PC-9 (cell line): ENCODE results near the gene PPHLN1. TPM values are rescaled to one million over a fixed set of nuclear protein-coding genes. Genes with fewer than 3 reads are reported as not detected.
A peak's percentile ranks its signal among the peaks of the same experiment; 100 is the strongest.

Experiments
- BruUV-seq: library from RNA; stranded (reverse); fragments of 400-500 nt; replicated peaks from 2 replicates; lab custom pipeline; 2021; lab: Mats Ljungman, UMichigan
- CTCF ChIA-PET: fragments of 300-600 bp; sonication (Branson Sonifier 250); formaldehyde crosslinking; loops from one replicate; lab custom pipeline; 2022; ENCODE audit warnings: antibody characterized with exemption; lab: Charles Lee
- POLR2A ChIA-PET: fragments of 300-600 bp; sonication (Branson Sonifier 250); formaldehyde crosslinking; loops from one replicate; lab custom pipeline; 2022; ENCODE audit warnings: antibody characterized with exemption; ENCODE audit not compliant: unreplicated experiment; lab: Charles Lee
- DNase-seq, 2 experiments: peaks; one replicate each; pipeline versions ENCODE4 v3.0.0 to v3.0.0-alpha.2; 2015 to 2022; ENCODE audit warnings: mixed read lengths in 1 of 2
- H2AFZ ChIP-seq: fragments of 200-600 bp; sonication (generic); 2 replicates; pipeline ENCODE4 v1.8.1; 2017; ENCODE audit warnings: antibody characterized with exemption
- H3F3A ChIP-seq: fragments of 200-600 bp; sonication (generic); 2 replicates; pipeline ENCODE4 v1.8.1; 2017; ENCODE audit warnings: antibody characterized with exemption, mild to moderate bottlenecking, low read depth; ENCODE audit not compliant: insufficient read depth
- H3K27ac ChIP-seq: fragments of 200-600 bp; sonication (generic); 2 replicates; pipeline ENCODE4 v1.6.1; 2016; ENCODE audit warnings: mixed run types
- H3K27me3 ChIP-seq: fragments of 200-600 bp; sonication (generic); 2 replicates; pipeline ENCODE4 v1.6.1; 2016; ENCODE audit warnings: low read depth, mixed run types; ENCODE audit not compliant: insufficient read depth
- H3K36me3 ChIP-seq: fragments of 200-600 bp; sonication (generic); 2 replicates; pipeline ENCODE4 v1.6.1; 2016; ENCODE audit warnings: low read depth, mixed run types
- H3K4me1 ChIP-seq: fragments of 200-600 bp; sonication (generic); replicated peaks from 2 replicates; pipeline ENCODE4 v1.6.1; 2016; ENCODE audit warnings: mixed run types; ENCODE audit not compliant: insufficient read depth
- H3K4me2 ChIP-seq: fragments of 200-600 bp; sonication (generic); 2 replicates; pipeline ENCODE4 v1.6.1; 2017; ENCODE audit warnings: mixed run types
- H3K4me3 ChIP-seq: fragments of 200-600 bp; sonication (generic); 2 replicates; pipeline ENCODE4 v1.6.1; 2016; ENCODE audit warnings: mixed run types
- H3K79me2 ChIP-seq: fragments of 200-600 bp; sonication (generic); 2 replicates; pipeline ENCODE4 v1.6.1; 2017; ENCODE audit warnings: low read depth, mixed run types
- H3K9me2 ChIP-seq: fragments of 200-600 bp; sonication (generic); 2 replicates; pipeline ENCODE4 v1.8.1; 2017; ENCODE audit warnings: mild to moderate bottlenecking; ENCODE audit not compliant: insufficient read depth
- H3K9me3 ChIP-seq: fragments of 200-600 bp; sonication (generic); 2 replicates; pipeline ENCODE4 v1.8.1; 2016; ENCODE audit warnings: low read depth; ENCODE audit not compliant: insufficient read depth
- H4K20me1 ChIP-seq: fragments of 200-600 bp; sonication (generic); 2 replicates; pipeline ENCODE4 v1.8.1; 2017; ENCODE audit not compliant: insufficient read depth
- CTCF ChIP-seq: fragments of 200-600 bp; sonication (generic); conservative IDR thresholded peaks from 2 replicates; pipeline ENCODE4 v1.6.1; 2017; ENCODE audit warnings: mixed run types, antibody characterized with exemption, mild to moderate bottlenecking, moderate library complexity
- EZH2 ChIP-seq: fragments of 200-600 bp; sonication (generic); IDR thresholded peaks from 2 replicates; pipeline ENCODE4 v1.8.0; 2017; ENCODE audit warnings: antibody characterized with exemption, low read depth
- intact Hi-C: fragments of 100-400 bp; cut with micrococcal nuclease; formaldehyde crosslinking; loops from one replicate; pipeline ENCODE4 v1.10.0; 2022; ENCODE audit not compliant: unreplicated experiment
- total RNA-seq: library from RNA; stranded (reverse); gene quantifications from 2 replicates; pipeline ENCODE4 v1.2.3, GENCODE V29; 2021

The PPHLN1 gene
- total RNA-seq, 1 experiment from 2014 or later = 61.9 TPM

GRCh38 chr12:42481368-42481767 is 155.4 kb downstream of the PPHLN1 start:
- ChIA-PET CTCF (no interaction called here), POLR2A (no interaction called here)
- no peak overlapping the region for H3K4me2 ChIP-seq
- no peak overlapping the region for H2AFZ ChIP-seq
- no peaks in the 10 kb centered on the region for H3K9me3 ChIP-seq
- TF ChIP-seq CTCF (no peak), EZH2 (no peak)
- H3K4me1 ChIP-seq = peaks cover 8% of the 10 kb centered on the region; the same call in 1 of the 2 replicates
- no TSS peak for BruUV-seq
- no peaks in the 10 kb centered on the region for H4K20me1 ChIP-seq
- no peaks in the 10 kb centered on the region for H3K36me3 ChIP-seq
- H3K27ac ChIP-seq = no peak overlapping the region
- no peak for DNase-seq
- no peak overlapping the region for H3K4me3 ChIP-seq
- H3K79me2 ChIP-seq = peaks cover 31% of the 10 kb centered on the region
- intact Hi-C loops = loop anchor here (5.0 kb wide), 1 partner anchor 276 kb away; no protein-coding TSS in a partner anchor
- no peaks in the 10 kb centered on the region for H3K9me2 ChIP-seq
- no peaks in the 10 kb centered on the region for H3K27me3 ChIP-seq
- no peaks in the 10 kb centered on the region; the same call in 1 of the 2 replicates for H3F3A ChIP-seq

- no peaks in the 10 kb centered on the region for H3K9me3 ChIP-seq
- H3K27ac ChIP-seq = no peak overlapping the region
- TF ChIP-seq EZH2 = no peak
- TF ChIP-seq CTCF = no peak
- H3K27me3 ChIP-seq = no peaks in the 10 kb centered on the region
- peaks cover 8% of the 10 kb centered on the region; the same call in 1 of the 2 replicates for H3K4me1 ChIP-seq
- H4K20me1 ChIP-seq = no peaks in the 10 kb centered on the region
- ChIA-PET CTCF (interaction anchor here (0.6 to 2.0 kb wide), 2 partner anchors 88 to 797 kb away, joined by 4 to 6 read pairs; no protein-coding TSS in a partner anchor), POLR2A (no interaction called here)
- H3K4me2 ChIP-seq = peak overlapping the region; percentile 76
- intact Hi-C loops = loop anchor here (1.0 to 5.0 kb wide), 3 partner anchors 275 to 855 kb away; no protein-coding TSS in a partner anchor
- H3K79me2 ChIP-seq = peaks cover 31% of the 10 kb centered on the region
- H3K9me2 ChIP-seq = no peaks in the 10 kb centered on the region
- H3K36me3 ChIP-seq = no peaks in the 10 kb centered on the region
- BruUV-seq = TSS peak; percentile 50
- H3K4me3 ChIP-seq = peak overlapping the region; percentile 92
- H2AFZ ChIP-seq = peak overlapping the region; percentile 95; the same call in 1 of the 2 replicates
- DNase-seq = no peak
- no peaks in the 10 kb centered on the region; the same call in 1 of the 2 replicates for H3F3A ChIP-seq
These were observed 156.2 kb downstream of the PPHLN1 start for GRCh38 chr12:42482041-42482747.

- peaks cover 8% of the 10 kb centered on the region; the same call in 1 of the 2 replicates for H3K4me1 ChIP-seq
- BruUV-seq = no TSS peak
- peak overlapping the region; percentile 92 for H3K4me3 ChIP-seq
- DNase-seq = peak in 1 of 2 experiments; percentile 76
- no peaks in the 10 kb centered on the region for H4K20me1 ChIP-seq
- TF ChIP-seq CTCF = peak; percentile 85
- no peak for TF ChIP-seq EZH2
- H3K79me2 ChIP-seq = peaks cover 31% of the 10 kb centered on the region
- peak overlapping the region; percentile 76 for H3K4me2 ChIP-seq
- ChIA-PET POLR2A (no interaction called here), CTCF (interaction anchor here (0.5 to 2.0 kb wide), 4 partner anchors 87 to 796 kb away, joined by 4 to 16 read pairs (median 5); no protein-coding TSS in a partner anchor)
- no peaks in the 10 kb centered on the region for H3K9me2 ChIP-seq
- no peaks in the 10 kb centered on the region for H3K36me3 ChIP-seq
- intact Hi-C loops = loop anchor here (1.0 to 5.0 kb wide), 4 partner anchors 86 to 854 kb away; no protein-coding TSS in a partner anchor
- H3K27me3 ChIP-seq = no peaks in the 10 kb centered on the region
- no peaks in the 10 kb centered on the region; the same call in 1 of the 2 replicates for H3F3A ChIP-seq
- no peak overlapping the region for H3K27ac ChIP-seq
- peak overlapping the region; percentile 95 for H2AFZ ChIP-seq
- H3K9me3 ChIP-seq = no peaks in the 10 kb centered on the region
These were observed 157.0 kb downstream of the PPHLN1 start for GRCh38 chr12:42482748-42483520.
